ENCODE measurements around the gene KCNA3. TPM values are rescaled to one million over a fixed set of nuclear protein-coding genes. Genes with fewer than 3 reads are reported as not detected.

Gene KCNA3
- total and polyA plus RNA-seq, 2 of the 4 experiments (the other 2 are of a cell fraction) = under 0.01 to 0.09 TPM

- Histone ChIP-seq H3K79me1 (ENCODE audit: low read depth in 1 of 2, low read length in 2 of 2) (no peaks in the 10 kb centered on the region), H3K56ac (ENCODE audit: extremely low read depth, insufficient read depth, low read length) (no peak overlapping the region), H2BK20ac (ENCODE audit: low read depth, low read length) (no peak overlapping the region), H3K4ac (ENCODE audit: low read depth, low read length) (no peak overlapping the region), H2AK9ac (replicated peaks; ENCODE audit: low read depth, low read length, poor library complexity) (no peak overlapping the region), H3K27ac (ENCODE audit: insufficient read depth, low read length) (no peak overlapping the region), H4K91ac (ENCODE audit: insufficient read depth, low read depth, low read length) (no peak overlapping the region), H2BK120ac (ENCODE audit: low read depth, low read length) (no peak overlapping the region), H2AK5ac (ENCODE audit: low read depth, low read length) (no peak overlapping the region), H3K9me1 (ENCODE audit: insufficient read depth, low read length) (no peaks in the 10 kb centered on the region), H3K18ac (ENCODE audit: low read depth, low read length) (no peak overlapping the region), H3K27me3 (ENCODE audit: control insufficient read depth, insufficient read depth, low read length) (no peaks in the 10 kb centered on the region), H2BK15ac (ENCODE audit: low read depth, low read length) (no peak overlapping the region), H3K36me3 (ENCODE audit: control insufficient read depth, insufficient read depth, low read length) (no peaks in the 10 kb centered on the region), H4K5ac (ENCODE audit: low read depth, low read length) (no peak overlapping the region), H2BK5ac (ENCODE audit: low read depth, low read length, poor library complexity, severe bottlenecking) (no peak overlapping the region), H3K23ac (ENCODE audit: low read depth, low read length) (no peak overlapping the region), H3K4me2 (ENCODE audit: low read depth, low read length) (no peak overlapping the region), H3K14ac (replicated peaks; ENCODE audit: low read depth, low read length) (no peak overlapping the region), H2AFZ (replicated peaks; ENCODE audit: low read length, poor library complexity) (no peak overlapping the region), H4K8ac (ENCODE audit: low read depth in 2 of 2, low read length in 2 of 2) (no peak overlapping the region), H3K9me3 (ENCODE audit: control insufficient read depth, insufficient read depth, low read length) (no peaks in the 10 kb centered on the region), H3K9ac (ENCODE audit: low read depth, low read length) (no peak overlapping the region), H4K20me1 (ENCODE audit: insufficient read depth, low read length) (no peaks in the 10 kb centered on the region), H3K4me1 (ENCODE audit: control insufficient read depth, insufficient read depth, low read length) (no peaks in the 10 kb centered on the region), H3K4me3 (ENCODE audit: insufficient read depth, low read depth, low read length) (no peak overlapping the region)
- dilution Hi-C loops (cut with HindIII; ENCODE audit: low sequenced_read_pairs, unreplicated experiment) = no loop called here
- DNase-seq = no peak
- TF ChIP-seq FOS (IDR thresholded peaks at IDR 0.05; ENCODE audit: low read depth, low read length) = no peak
- no peak for TF ChIP-seq RFX5 (IDR thresholded peaks at IDR 0.05; ENCODE audit: low read depth, low read length)
- no peak for TF ChIP-seq MAFK (IDR thresholded peaks at IDR 0.05; ENCODE audit: low read depth, low read length)
- TF ChIP-seq ELK1 (IDR thresholded peaks at IDR 0.05; ENCODE audit: borderline replicate concordance, low read depth, low read length) = no peak
- TF ChIP-seq MAZ (IDR thresholded peaks at IDR 0.05; ENCODE audit: borderline replicate concordance, low read depth, low read length) = no peak
- TF ChIP-seq NFE2L2 (IDR thresholded peaks at IDR 0.05; ENCODE audit: low read depth, low read length) = no peak
- TF ChIP-seq SMC3 (IDR thresholded peaks at IDR 0.05; ENCODE audit: low read depth, low read length) = no peak
- no peak for TF ChIP-seq CTCF (conservative IDR thresholded peaks at IDR 0.05; ENCODE audit: low read depth, low read length)
- no peak for TF ChIP-seq CEBPB (IDR thresholded peaks at IDR 0.05; ENCODE audit: low read depth, low read length)
- TF ChIP-seq RAD21 (IDR thresholded peaks at IDR 0.05; ENCODE audit: low read length) = no peak
- TF ChIP-seq POLR2A (IDR thresholded peaks at IDR 0.05; ENCODE audit: low read depth, low read length) = no peak
- no peak for TF ChIP-seq USF2 (IDR thresholded peaks at IDR 0.05; ENCODE audit: low read depth, low read length)
- POLR2A ChIA-PET (ENCODE audit: unreplicated experiment) = no interaction called here
- intact Hi-C loops (cut with micrococcal nuclease) = no loop called here
- BruUV-seq (replicated peaks) = no TSS peak
- no CpG with 5 or more reads among the region's 1 CpG for WGBS, 2 experiments (ENCODE audit: extremely low coverage in 2 of 2, insufficient read length in 1 of 2)
- in situ Hi-C loops (cut with MboI; ENCODE audit: low sequenced_read_pairs) = no loop called here
- CTCF ChIA-PET = no interaction called here
- ATAC-seq (ENCODE audit: low read depth) = no peak
Measured at GRCh38 chr1:110702260-110702659, 27.5 kb upstream of the KCNA3 start.
